Renal cortical epithelial cell (primary cell): ENCODE data around the gene ARAP1. TPM values are rescaled to one million over a fixed set of nuclear protein-coding genes. Genes with fewer than 3 reads are reported as not detected.

Experiments
- DNase-seq: peaks from one replicate; pipeline ENCODE4 v3.0.0-alpha.2; 2011; ENCODE audit warnings: low read depth
- total RNA-seq: library from RNA; depleted of rRNA; stranded (reverse); fragments of >200 nt; gene quantifications from 2 replicates; pipeline ENCODE4 v1.2.3, GENCODE V29; 2014

The ARAP1 gene
- total RNA-seq, 1 donor from 2014 or later, result 140 TPM

GRCh38 chr11:72742513-72743320 is 9.5 kb downstream of the ARAP1 start:
- no peak for DNase-seq

- peak; percentile 58 for DNase-seq
These were observed 10.2 kb downstream of the ARAP1 start for GRCh38 chr11:72741849-72742512.

GRCh38 chr11:72741429-72741833 is 10.8 kb downstream of the ARAP1 start:
- no peak for DNase-seq

GRCh38 chr11:72740562-72741428 is 11.4 kb downstream of the ARAP1 start:
- DNase-seq, result no peak

- DNase-seq, result no peak
These were observed 12.2 kb downstream of the ARAP1 start for GRCh38 chr11:72740060-72740424.

- no peak for DNase-seq
These were observed 12.8 kb downstream of the ARAP1 start for GRCh38 chr11:72739240-72740059.

GRCh38 chr11:72738199-72739141 is 13.7 kb downstream of the ARAP1 start:
- no peak for DNase-seq

- DNase-seq, result no peak
These were observed 14.9 kb downstream of the ARAP1 start for GRCh38 chr11:72737336-72737735.

- DNase-seq, result peak; percentile 40
These were observed 15.6 kb downstream of the ARAP1 start for GRCh38 chr11:72736452-72737069.

GRCh38 chr11:72735495-72736027 is 16.6 kb downstream of the ARAP1 start:
- no peak for DNase-seq

GRCh38 chr11:72732329-72732728 is 19.9 kb downstream of the ARAP1 start:
- no peak for DNase-seq

GRCh38 chr11:72730737-72731136 is 21.5 kb downstream of the ARAP1 start:
- DNase-seq, result no peak

GRCh38 chr11:72730243-72730642 is 22.0 kb downstream of the ARAP1 start:
- DNase-seq, result no peak

GRCh38 chr11:72727521-72727920 is 24.7 kb downstream of the ARAP1 start:
- no peak for DNase-seq

GRCh38 chr11:72726266-72727220 is 25.7 kb downstream of the ARAP1 start:
- no peak for DNase-seq

- DNase-seq, result no peak
These were observed 26.5 kb downstream of the ARAP1 start for GRCh38 chr11:72725724-72726028.

- DNase-seq, result peak; percentile 72
These were observed 27.1 kb downstream of the ARAP1 start for GRCh38 chr11:72724851-72725723.
